ENCODE data around the gene SNED1.

Gene SNED1

GRCh38 chr2:241081643-241082340, 83.4 kb downstream of the SNED1 start:
- Histone ChIP-seq H3K9ac (ENCODE audit: low read depth, low read length) (no peak overlapping the region), H3K9me3 (ENCODE audit: control insufficient read depth, insufficient read depth, low read length) (no peaks in the 10 kb centered on the region), H3K27me3 (ENCODE audit: control insufficient read depth, insufficient read depth, low read length) (no peaks in the 10 kb centered on the region), H3K4me3 (ENCODE audit: low read depth, low read length) (no peak overlapping the region), H3K27ac (ENCODE audit: low read depth, low read length) (no peak overlapping the region), H3K4me1 (ENCODE audit: control insufficient read depth, insufficient read depth, low read length) (no peaks in the 10 kb centered on the region), H3K36me3 (ENCODE audit: control insufficient read depth, insufficient read depth, low read length) (peaks cover 6% of the 10 kb centered on the region)

- Histone ChIP-seq H3K27ac (ENCODE audit: low read depth, low read length) (no peak overlapping the region), H3K4me1 (ENCODE audit: control insufficient read depth, insufficient read depth, low read length) (no peaks in the 10 kb centered on the region), H3K4me3 (ENCODE audit: low read depth, low read length) (no peak overlapping the region), H3K36me3 (ENCODE audit: control insufficient read depth, insufficient read depth, low read length) (peaks cover 14% of the 10 kb centered on the region), H3K9ac (ENCODE audit: low read depth, low read length) (no peak overlapping the region), H3K9me3 (ENCODE audit: control insufficient read depth, insufficient read depth, low read length) (no peaks in the 10 kb centered on the region), H3K27me3 (ENCODE audit: control insufficient read depth, insufficient read depth, low read length) (no peaks in the 10 kb centered on the region)
These were observed 84.1 kb downstream of the SNED1 start for GRCh38 chr2:241082341-241083090.

DNA sequence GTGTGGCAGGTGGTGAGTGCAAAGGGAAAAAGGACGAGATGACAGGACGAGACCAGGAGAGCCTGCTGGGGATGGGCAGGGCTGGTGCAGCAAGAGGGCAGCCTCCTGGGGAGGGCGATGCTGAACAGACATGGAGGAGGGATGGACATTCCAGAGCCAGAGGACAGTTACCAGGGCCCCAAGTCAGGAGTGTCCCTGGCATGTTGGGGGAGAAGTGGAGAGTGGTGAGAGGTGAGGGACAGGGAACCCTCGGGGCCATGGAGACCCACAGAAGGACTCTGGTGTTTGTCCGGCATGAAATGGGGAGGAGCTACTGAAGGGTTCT, 84.6 kb downstream of the SNED1 start:
- Histone ChIP-seq H3K27ac (ENCODE audit: low read depth, low read length) (no peak overlapping the region), H3K9ac (ENCODE audit: low read depth, low read length) (no peak overlapping the region), H3K27me3 (ENCODE audit: control insufficient read depth, insufficient read depth, low read length) (no peaks in the 10 kb centered on the region), H3K9me3 (ENCODE audit: control insufficient read depth, insufficient read depth, low read length) (no peaks in the 10 kb centered on the region), H3K4me1 (ENCODE audit: control insufficient read depth, insufficient read depth, low read length) (no peaks in the 10 kb centered on the region), H3K36me3 (ENCODE audit: control insufficient read depth, insufficient read depth, low read length) (peaks cover 19% of the 10 kb centered on the region), H3K4me3 (ENCODE audit: low read depth, low read length) (no peak overlapping the region)

GRCh38 chr2:241084856-241085444, 86.5 kb downstream of the SNED1 start:
- Histone ChIP-seq H3K4me3 (ENCODE audit: low read depth, low read length) (no peak overlapping the region), H3K27ac (ENCODE audit: low read depth, low read length) (no peak overlapping the region), H3K9ac (ENCODE audit: low read depth, low read length) (no peak overlapping the region), H3K36me3 (ENCODE audit: control insufficient read depth, insufficient read depth, low read length) (peaks cover 37% of the 10 kb centered on the region), H3K9me3 (ENCODE audit: control insufficient read depth, insufficient read depth, low read length) (no peaks in the 10 kb centered on the region), H3K4me1 (ENCODE audit: control insufficient read depth, insufficient read depth, low read length) (no peaks in the 10 kb centered on the region), H3K27me3 (ENCODE audit: control insufficient read depth, insufficient read depth, low read length) (no peaks in the 10 kb centered on the region)

DNA sequence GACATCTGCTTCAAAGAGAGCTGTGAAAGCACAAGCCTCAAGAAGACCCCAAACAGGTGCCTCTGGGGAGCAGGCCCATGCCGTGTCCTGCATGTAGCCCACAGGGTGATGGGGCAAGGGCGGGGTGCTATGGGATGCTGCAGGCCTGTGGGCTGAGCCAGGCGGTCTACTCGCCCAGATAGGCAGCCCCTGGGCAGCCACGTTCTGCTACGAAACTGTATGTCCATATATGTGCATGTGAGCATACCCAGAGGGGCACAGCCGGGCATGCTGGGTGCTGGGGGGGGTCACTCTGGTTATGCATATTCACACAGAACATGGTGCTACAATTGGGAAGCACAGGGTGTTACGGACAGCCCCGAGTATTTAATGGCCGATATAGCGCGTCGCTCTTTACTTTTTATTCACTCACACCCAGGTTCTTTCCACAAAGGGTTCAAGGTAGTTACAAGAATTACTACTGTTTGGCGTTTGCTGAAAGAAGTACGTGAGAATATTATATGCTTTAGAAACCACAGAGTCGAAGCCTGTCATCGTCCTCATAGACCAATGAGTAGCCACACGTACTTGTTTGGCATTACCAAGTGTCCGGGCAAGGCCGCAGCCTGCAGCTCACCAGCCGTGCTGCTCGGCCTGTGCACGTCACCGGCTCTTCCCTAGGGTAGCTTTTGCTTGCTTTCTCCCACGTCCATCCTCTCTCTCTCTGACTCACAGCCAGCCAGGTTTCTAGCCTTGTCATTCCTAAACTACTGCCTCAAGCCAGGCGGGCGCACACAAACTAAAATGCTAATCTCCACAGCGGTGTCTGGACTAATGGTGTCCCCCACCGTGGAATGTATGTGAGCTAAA, 89.2 kb downstream of the SNED1 start:
- Histone ChIP-seq H3K9me3 (ENCODE audit: control insufficient read depth, insufficient read depth, low read length) (no peaks in the 10 kb centered on the region), H3K9ac (ENCODE audit: low read depth, low read length) (no peak overlapping the region), H3K27me3 (ENCODE audit: control insufficient read depth, insufficient read depth, low read length) (no peaks in the 10 kb centered on the region), H3K36me3 (ENCODE audit: control insufficient read depth, insufficient read depth, low read length) (peaks cover 52% of the 10 kb centered on the region), H3K4me1 (ENCODE audit: control insufficient read depth, insufficient read depth, low read length) (no peaks in the 10 kb centered on the region), H3K4me3 (ENCODE audit: low read depth, low read length) (no peak overlapping the region), H3K27ac (ENCODE audit: low read depth, low read length) (no peak overlapping the region)

DNA sequence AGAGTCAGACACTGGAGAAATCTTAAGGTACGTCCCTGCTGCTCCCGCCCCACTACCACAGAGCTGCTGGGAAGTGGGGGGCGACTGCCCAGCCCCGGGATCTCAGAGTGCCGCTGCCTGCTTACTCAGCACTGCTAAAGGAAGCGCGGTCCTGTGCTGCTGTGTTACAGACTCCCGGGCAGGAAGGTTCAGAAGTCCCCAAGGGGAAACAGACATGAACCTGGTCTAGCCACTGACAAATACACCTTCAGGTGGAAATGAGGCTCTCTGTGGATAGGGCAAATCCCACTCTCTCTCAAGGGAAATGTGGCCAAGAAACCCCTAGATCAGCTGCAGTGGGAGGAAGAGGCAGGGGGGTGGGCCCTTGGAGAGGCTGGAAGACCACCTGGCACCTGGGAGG, 90.0 kb downstream of the SNED1 start:
- peaks cover 58% of the 10 kb centered on the region for H3K36me3 ChIP-seq (ENCODE audit: control insufficient read depth, insufficient read depth, low read length)
- no peak overlapping the region for H3K9ac ChIP-seq (ENCODE audit: low read depth, low read length)
- no peak overlapping the region for H3K27ac ChIP-seq (ENCODE audit: low read depth, low read length)
- no peaks in the 10 kb centered on the region for H3K4me1 ChIP-seq (ENCODE audit: control insufficient read depth, insufficient read depth, low read length)
- no peak overlapping the region for H3K4me3 ChIP-seq (ENCODE audit: low read depth, low read length)
- H3K27me3 ChIP-seq (ENCODE audit: control insufficient read depth, insufficient read depth, low read length), result no peaks in the 10 kb centered on the region
- H3K9me3 ChIP-seq (ENCODE audit: control insufficient read depth, insufficient read depth, low read length), result no peaks in the 10 kb centered on the region

DNA sequence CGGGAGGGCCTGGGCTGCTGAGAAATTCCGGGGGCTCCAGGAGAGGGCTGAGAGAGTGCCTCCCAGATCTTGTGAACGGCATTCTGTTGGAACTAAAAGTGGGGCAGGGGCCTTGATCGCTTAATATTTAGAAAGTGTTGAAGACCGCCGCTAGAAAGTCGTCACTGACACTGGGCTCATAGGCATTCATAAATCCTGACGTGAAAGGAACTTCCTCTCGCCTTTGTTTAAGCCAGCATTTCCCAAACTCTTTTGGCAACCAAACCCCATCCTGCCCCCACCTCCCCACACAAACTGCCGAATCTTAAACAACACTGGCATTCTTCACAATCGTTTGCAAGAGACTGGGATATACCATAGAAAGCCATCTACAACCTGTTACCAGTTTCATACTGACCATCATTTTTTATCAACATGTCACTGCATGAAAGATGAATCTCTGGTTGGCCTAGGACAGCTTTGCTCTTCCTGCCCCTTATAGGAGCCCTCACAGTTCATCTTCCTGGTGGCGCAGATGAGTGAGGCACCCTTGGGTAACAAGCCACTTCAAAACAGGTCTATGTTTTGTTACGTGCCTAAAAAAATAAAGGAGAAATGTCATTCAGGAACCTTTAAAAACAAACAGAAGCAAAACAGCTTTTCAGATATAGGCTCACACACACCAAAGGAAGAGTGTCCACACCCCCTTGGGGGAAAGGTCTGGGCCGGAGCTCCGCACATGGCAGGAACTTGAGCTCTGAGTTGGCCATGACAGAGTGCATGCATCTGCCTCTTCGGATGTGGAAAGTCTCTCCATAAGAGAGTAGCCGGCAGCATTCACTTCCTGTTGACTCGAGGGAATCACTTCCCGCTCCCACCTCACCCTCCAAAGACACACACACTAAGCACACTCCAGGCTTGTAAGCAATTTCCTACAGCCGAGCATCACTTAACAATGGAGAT, 90.6 kb downstream of the SNED1 start:
- Histone ChIP-seq H3K9ac (ENCODE audit: low read depth, low read length) (no peak overlapping the region), H3K36me3 (ENCODE audit: control insufficient read depth, insufficient read depth, low read length) (peaks cover 65% of the 10 kb centered on the region), H3K27ac (ENCODE audit: low read depth, low read length) (no peak overlapping the region), H3K4me1 (ENCODE audit: control insufficient read depth, insufficient read depth, low read length) (peaks cover 3% of the 10 kb centered on the region; the same call in 1 of the 2 replicates), H3K9me3 (ENCODE audit: control insufficient read depth, insufficient read depth, low read length) (no peaks in the 10 kb centered on the region), H3K27me3 (ENCODE audit: control insufficient read depth, insufficient read depth, low read length) (no peaks in the 10 kb centered on the region), H3K4me3 (ENCODE audit: low read depth, low read length) (no peak overlapping the region)

DNA sequence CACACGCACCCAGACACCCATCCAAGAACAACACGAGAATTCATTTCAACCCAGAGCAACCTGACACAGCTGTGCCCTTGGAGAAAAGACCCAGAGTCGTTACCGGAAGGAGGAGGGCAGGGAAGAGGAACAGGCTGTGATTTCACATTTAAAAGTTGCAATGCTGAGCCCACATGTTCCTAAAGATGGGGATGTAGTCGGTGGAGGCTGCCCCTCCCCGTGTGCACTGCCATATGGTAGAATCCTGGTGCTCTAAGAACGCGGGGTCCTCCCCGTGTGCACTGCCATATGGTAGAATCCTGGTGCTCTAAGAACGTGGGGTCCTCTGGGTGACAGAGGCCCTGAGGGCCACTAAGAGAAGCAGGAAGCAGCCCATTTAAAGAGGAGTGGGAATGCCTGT, 92.8 kb downstream of the SNED1 start:
- Histone ChIP-seq H3K4me3 (ENCODE audit: low read depth, low read length) (no peak overlapping the region), H3K9ac (ENCODE audit: low read depth, low read length) (no peak overlapping the region), H3K27ac (ENCODE audit: low read depth, low read length) (no peak overlapping the region), H3K9me3 (ENCODE audit: control insufficient read depth, insufficient read depth, low read length) (no peaks in the 10 kb centered on the region), H3K36me3 (ENCODE audit: control insufficient read depth, insufficient read depth, low read length) (peaks cover 80% of the 10 kb centered on the region), H3K4me1 (ENCODE audit: control insufficient read depth, insufficient read depth, low read length) (peaks cover 14% of the 10 kb centered on the region), H3K27me3 (ENCODE audit: control insufficient read depth, insufficient read depth, low read length) (no peaks in the 10 kb centered on the region)

GRCh38 chr2:241091734-241092445, 93.5 kb downstream of the SNED1 start:
- no peaks in the 10 kb centered on the region for H3K9me3 ChIP-seq (ENCODE audit: control insufficient read depth, insufficient read depth, low read length)
- H3K4me1 ChIP-seq (ENCODE audit: control insufficient read depth, insufficient read depth, low read length), result peaks cover 14% of the 10 kb centered on the region
- H3K9ac ChIP-seq (ENCODE audit: low read depth, low read length), result no peak overlapping the region
- H3K4me3 ChIP-seq (ENCODE audit: low read depth, low read length), result no peak overlapping the region
- no peaks in the 10 kb centered on the region for H3K27me3 ChIP-seq (ENCODE audit: control insufficient read depth, insufficient read depth, low read length)
- no peak overlapping the region for H3K27ac ChIP-seq (ENCODE audit: low read depth, low read length)
- H3K36me3 ChIP-seq (ENCODE audit: control insufficient read depth, insufficient read depth, low read length), result peaks cover 80% of the 10 kb centered on the region

- Histone ChIP-seq H3K9ac (ENCODE audit: low read depth, low read length) (no peak overlapping the region), H3K27me3 (ENCODE audit: control insufficient read depth, insufficient read depth, low read length) (no peaks in the 10 kb centered on the region), H3K4me3 (ENCODE audit: low read depth, low read length) (no peak overlapping the region), H3K36me3 (ENCODE audit: control insufficient read depth, insufficient read depth, low read length) (peaks cover 80% of the 10 kb centered on the region), H3K4me1 (ENCODE audit: control insufficient read depth, insufficient read depth, low read length) (peaks cover 14% of the 10 kb centered on the region), H3K27ac (ENCODE audit: low read depth, low read length) (peak overlapping the region; percentile 57), H3K9me3 (ENCODE audit: control insufficient read depth, insufficient read depth, low read length) (no peaks in the 10 kb centered on the region)
These were observed 94.3 kb downstream of the SNED1 start for GRCh38 chr2:241092677-241093076.
